K562 (cell line): ENCODE measurements around the gene COMMD4.

Experiments used
- CREBBP ChIP-seq: IDR thresholded peaks from one replicate; pipeline ENCODE4 v1.6.1; 2012; ENCODE audit warnings: low read depth, mild to moderate bottlenecking, control low read depth, inconsistent platforms, low read length
- GABPA ChIP-seq: fragments of 200-800 bp; sonication (Bioruptor generic); conservative IDR thresholded peaks from 2 replicates; pipeline ENCODE4 v1.6.1; 2016; ENCODE audit warnings: low read depth, missing genetic modification characterization, missing compliant biosample characterization
- GABPB1 ChIP-seq: sonication (generic); formaldehyde crosslinking; IDR thresholded peaks from 2 replicates; pipeline ENCODE4 v1.8.0; 2022; ENCODE audit warnings: mild to moderate bottlenecking, missing genetic modification reagents
- JUN ChIP-seq, 2 experiments: sonication (generic) in 1 of 2; formaldehyde crosslinking in 1 of 2; IDR thresholded peaks; 2 replicates each; pipeline versions ENCODE4 v1.6.1 to v1.8.0; 2012 to 2022; ENCODE audit warnings: borderline replicate concordance in 2 of 2, mild to moderate bottlenecking in 2 of 2, improper control_type of control experiment in 1 of 2, low read depth in 1 of 2, low read length in 1 of 2, missing genetic modification reagents in 1 of 2
- NCOA4 ChIP-seq: fragments of 450-650 bp; IDR thresholded peaks from 2 replicates; pipeline ENCODE4 v1.6.1; 2018; ENCODE audit warnings: mild to moderate bottlenecking; ENCODE audit not compliant: partially characterized antibody
- NRF1 ChIP-seq, 2 experiments: fragments of 450-650 bp; IDR thresholded peaks in 1 of 2; conservative IDR thresholded peaks in 1 of 2; 2 replicates each; pipeline ENCODE4 v1.6.1; 2014; ENCODE audit warnings: mild to moderate bottlenecking in 2 of 2
- SMAD2 ChIP-seq: fragments of 150-350 bp; IDR thresholded peaks from 2 replicates; pipeline ENCODE4 v1.6.1; 2014; ENCODE audit warnings: low read depth, mild to moderate bottlenecking, low read length
- VEZF1 ChIP-seq: fragments of 200-800 bp; sonication (Bioruptor generic); IDR thresholded peaks from 2 replicates; pipeline ENCODE4 v1.6.1; 2017; ENCODE audit warnings: missing genetic modification characterization, missing compliant biosample characterization
- ZNF12 ChIP-seq: sonication (generic); formaldehyde crosslinking; IDR thresholded peaks from 2 replicates; pipeline ENCODE4 v1.4.0; 2020; ENCODE audit warnings: mild to moderate bottlenecking, missing genetic modification reagents
- TF ChIP-seq, protein P1 (sequence below): IDR thresholded peaks from 3 replicates; pipeline ENCODE4 v1.6.1; 2011; ENCODE audit warnings: borderline replicate concordance, mild to moderate bottlenecking; ENCODE audit not compliant: insufficient read length, insufficient read depth
- TF ChIP-seq, protein P2 (sequence below), 3 experiments: IDR thresholded peaks in 2 of 3; conservative IDR thresholded peaks in 1 of 3; 2 replicates each; pipeline ENCODE4 v1.5.1; 2011 to 2012; ENCODE audit warnings: low read length in 3 of 3, mild to moderate bottlenecking in 3 of 3, control low read depth in 2 of 3, improper control_type of control experiment in 1 of 3, inconsistent platforms in 1 of 3, low read depth in 1 of 3, mixed read lengths in 1 of 3, moderate library complexity in 1 of 3; ENCODE audit not compliant: insufficient read depth in 2 of 3

DNA sequence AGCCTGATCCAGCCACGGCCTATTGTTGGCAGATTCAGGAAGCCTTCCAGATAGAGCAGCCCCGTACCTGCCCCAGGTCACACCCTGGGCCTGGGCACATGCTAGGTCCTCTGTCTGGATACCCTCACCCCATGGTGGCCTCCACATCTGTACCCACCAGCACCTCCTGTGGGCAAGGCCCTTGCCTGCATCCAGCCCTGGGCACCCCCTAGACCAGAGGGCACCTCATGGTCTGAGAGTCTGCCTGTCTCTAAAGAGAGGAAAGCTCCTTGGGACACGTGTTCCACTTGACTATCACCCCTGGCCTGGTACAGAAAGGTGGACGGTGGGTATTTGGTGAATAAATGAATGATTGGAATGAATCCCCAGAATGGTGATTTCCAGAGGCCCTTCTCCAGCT is 8.9 kb upstream of the COMMD4 start:
- TF ChIP-seq JUN (IDR thresholded peaks at IDR 0.05; ENCODE audit: borderline replicate concordance, low read depth, low read length) (no peak), JUN (CRISPR knock-in tag; IDR thresholded peaks at IDR 0.05; ENCODE audit: borderline replicate concordance) (no peak), NCOA4 (no peak), VEZF1 (CRISPR knock-in tag) (no peak), SMAD2 (no peak), NRF1 (conservative IDR thresholded peaks at IDR 0.05 in 1 of 2, IDR thresholded peaks at IDR 0.05 in 1 of 2) (no peak), GABPA (tag) (no peak), GABPB1 (CRISPR knock-in tag) (no peak), CREBBP (no peak), ZNF12 (no peak)
- TF ChIP-seq, protein P1, sequence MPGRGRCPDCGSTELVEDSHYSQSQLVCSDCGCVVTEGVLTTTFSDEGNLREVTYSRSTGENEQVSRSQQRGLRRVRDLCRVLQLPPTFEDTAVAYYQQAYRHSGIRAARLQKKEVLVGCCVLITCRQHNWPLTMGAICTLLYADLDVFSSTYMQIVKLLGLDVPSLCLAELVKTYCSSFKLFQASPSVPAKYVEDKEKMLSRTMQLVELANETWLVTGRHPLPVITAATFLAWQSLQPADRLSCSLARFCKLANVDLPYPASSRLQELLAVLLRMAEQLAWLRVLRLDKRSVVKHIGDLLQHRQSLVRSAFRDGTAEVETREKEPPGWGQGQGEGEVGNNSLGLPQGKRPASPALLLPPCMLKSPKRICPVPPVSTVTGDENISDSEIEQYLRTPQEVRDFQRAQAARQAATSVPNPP, result no peak
- TF ChIP-seq, protein P2, sequence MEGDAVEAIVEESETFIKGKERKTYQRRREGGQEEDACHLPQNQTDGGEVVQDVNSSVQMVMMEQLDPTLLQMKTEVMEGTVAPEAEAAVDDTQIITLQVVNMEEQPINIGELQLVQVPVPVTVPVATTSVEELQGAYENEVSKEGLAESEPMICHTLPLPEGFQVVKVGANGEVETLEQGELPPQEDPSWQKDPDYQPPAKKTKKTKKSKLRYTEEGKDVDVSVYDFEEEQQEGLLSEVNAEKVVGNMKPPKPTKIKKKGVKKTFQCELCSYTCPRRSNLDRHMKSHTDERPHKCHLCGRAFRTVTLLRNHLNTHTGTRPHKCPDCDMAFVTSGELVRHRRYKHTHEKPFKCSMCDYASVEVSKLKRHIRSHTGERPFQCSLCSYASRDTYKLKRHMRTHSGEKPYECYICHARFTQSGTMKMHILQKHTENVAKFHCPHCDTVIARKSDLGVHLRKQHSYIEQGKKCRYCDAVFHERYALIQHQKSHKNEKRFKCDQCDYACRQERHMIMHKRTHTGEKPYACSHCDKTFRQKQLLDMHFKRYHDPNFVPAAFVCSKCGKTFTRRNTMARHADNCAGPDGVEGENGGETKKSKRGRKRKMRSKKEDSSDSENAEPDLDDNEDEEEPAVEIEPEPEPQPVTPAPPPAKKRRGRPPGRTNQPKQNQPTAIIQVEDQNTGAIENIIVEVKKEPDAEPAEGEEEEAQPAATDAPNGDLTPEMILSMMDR (IDR thresholded peaks at IDR 0.05 in 2 of 3, conservative IDR thresholded peaks at IDR 0.05 in 1 of 3; ENCODE audit: insufficient read depth in 2 of 3, low read depth in 1 of 3, low read length in 3 of 3), result no peak
